ENCODE measurements around the gene RAG1.

RAG1 gene

GRCh38 chr11:36591433-36591832 lies 23.6 kb downstream of the RAG1 start:
- DNase-seq = no peak

- peak in 1 of 2 donors; percentile 30 for DNase-seq
Observed at GRCh38 chr11:36594316-36594989, 26.6 kb downstream of the RAG1 start, which contains the start of gene IFTAP. Gene IFTAP (plus strand): TSS chr11:36594502. CDS start chr11:36610104, 15,602 bp downstream.

DNA sequence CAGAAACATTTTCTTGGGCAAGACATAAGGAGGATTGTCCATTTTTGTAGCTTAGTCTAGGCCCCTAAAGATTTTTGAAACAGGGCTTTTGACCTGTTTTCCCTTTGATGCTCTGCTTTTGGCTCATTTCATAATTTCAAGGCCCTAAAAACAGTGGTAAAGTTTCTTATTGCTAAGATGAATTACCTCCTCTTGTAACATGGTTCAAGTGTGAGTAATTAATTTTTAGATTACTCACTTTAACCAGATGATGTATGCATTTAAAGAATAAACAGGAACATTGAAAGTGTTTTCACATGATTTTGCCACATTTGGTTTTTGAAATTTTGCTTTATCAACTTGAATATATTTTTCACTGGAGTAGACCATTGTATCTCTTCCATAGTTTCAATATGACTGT lies 29.1 kb downstream of the RAG1 start:
- no peak for DNase-seq

GRCh38 chr11:36598051-36598450 lies 30.2 kb downstream of the RAG1 start, which contains the start of gene RAG2:
Gene RAG2 (minus strand): TSS chr11:36598236. CDS start chr11:36594168, 4,068 bp downstream.
- no peak for DNase-seq

DNA sequence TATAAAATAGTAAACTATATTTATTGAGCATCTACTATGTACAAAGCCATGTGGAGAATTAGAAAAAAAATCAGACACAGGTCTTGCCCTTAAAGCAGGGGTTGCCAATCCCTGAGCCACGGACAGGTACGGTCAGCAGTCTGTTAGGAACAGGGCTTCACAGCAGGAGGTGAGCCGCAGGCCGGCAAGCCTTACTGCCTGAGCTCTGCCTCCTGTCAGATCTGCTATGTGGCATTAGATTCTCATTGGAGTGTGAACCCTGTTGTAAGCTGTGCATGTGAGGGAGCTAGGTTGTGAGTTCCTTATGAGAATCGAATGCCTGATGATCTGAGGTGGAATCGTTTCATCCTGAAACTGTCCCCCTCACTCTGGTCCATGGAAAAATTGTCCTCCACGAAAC lies 32.4 kb downstream of the RAG1 start:
- no peak for DNase-seq

GRCh38 chr11:36601155-36601554 lies 33.3 kb downstream of the RAG1 start:
- DNase-seq = peak in 1 of 2 donors; percentile 84

GRCh38 chr11:36602135-36602534 lies 34.3 kb downstream of the RAG1 start:
- DNase-seq = no peak

GRCh38 chr11:36605221-36606216 lies 37.7 kb downstream of the RAG1 start:
- no peak for DNase-seq

DNA sequence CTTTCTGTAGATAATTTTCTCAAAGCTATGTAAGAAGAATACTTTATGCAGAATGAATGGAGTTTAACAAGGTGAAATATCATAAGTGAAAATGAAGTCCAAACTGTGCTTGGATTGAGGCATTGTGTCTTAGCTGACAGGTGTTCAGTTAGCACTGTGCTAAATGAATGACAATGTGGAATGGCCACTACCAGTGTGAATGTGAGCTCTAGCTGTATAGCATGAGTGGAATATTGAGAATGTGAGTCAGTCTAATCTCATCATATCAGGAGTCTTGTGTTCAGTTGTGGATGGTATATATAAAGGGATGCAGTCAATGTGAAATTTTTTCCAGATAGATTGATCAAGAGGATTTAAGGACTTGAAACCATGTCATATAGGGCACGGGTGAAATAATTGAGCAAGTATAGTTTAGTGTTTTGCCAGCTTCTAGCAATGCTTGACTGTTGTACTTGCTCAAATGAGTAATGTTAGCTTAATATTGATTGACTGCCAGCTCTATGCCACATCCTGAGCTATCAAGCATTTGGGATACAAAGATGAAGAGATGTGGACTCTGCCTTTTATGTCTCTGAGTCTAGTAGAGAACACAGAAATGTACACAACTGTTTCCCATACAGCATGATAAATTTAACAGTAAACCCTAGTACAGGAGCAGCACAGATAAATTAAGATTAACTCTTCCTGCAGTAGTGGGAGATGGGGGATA lies 40.8 kb downstream of the RAG1 start:
- DNase-seq = no peak

DNA sequence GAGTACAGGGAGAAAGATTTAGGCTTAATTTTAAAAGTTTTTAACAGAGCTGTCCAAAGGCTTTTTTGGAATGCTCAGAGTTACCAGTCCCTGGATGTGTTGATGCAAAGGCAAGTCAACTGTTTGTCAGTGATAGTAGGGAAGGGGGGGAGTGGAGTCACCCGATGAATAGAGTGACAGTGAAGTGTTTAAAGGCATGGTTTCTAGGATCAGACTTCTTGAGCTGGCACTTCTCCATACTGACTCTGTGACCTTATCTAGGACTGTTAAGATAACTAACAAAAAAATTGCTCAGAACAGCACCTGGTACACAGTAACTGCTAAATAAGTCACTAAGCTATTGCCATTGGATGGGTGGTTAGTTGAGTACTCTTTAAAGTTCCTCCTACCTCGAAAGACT lies 41.6 kb downstream of the RAG1 start:
- DNase-seq = no peak

DNA sequence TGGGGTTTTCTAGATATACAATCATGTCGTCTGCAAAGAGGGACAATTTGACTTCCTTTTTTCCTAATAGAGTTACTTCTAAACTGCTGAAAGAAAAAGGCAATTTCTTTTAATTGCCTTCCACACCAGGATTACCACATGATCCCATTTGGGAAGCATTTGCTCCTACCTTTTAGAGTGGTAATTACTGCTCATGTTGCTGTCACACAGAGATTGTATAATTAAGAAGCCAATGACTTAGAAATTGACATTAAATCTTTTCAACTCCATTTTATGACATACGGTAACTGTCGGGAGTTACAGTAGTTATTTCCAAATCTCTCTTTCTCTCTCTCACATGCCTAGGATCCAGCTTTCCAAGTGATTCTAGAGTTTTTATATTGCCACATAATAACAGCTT lies 48.0 kb downstream of the RAG1 start:
- DNase-seq = no peak

- no peak for DNase-seq
Observed at GRCh38 chr11:36617543-36618362, 49.9 kb downstream of the RAG1 start.

DNA sequence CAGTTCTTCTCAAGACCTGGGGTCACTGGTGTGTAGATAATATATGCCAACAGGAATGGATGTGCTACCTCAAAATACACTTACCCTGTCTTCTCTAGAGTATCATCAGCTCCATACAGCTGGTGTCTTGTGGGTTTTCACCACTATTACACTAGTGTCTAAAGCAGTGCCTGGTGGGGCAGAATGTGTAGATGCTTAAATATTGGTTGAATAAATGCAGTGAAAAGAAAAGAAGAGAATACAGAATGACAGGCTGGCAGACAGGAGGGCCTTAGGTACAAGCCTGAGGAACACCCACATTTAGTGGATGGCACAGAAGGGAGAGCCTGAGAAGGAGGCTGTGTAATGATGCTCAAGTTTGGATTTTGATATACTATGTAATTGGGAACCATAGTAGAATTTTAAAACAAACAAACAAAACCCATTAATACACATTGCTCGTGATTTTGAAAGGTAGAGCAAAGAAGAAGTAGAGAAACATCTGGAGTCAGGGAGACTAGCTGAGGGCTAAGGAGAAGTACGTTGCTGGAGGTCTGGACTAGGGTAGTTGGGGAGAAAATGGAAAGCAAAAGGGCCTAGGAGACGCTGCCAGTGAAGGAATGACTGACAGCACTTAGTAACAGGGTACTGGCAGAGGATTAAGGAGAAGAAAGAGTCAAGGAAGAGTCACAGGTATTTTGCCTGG lies 50.7 kb downstream of the RAG1 start:
- DNase-seq = peak in 1 of 2 donors; percentile 44

GRCh38 chr11:36619502-36619901 lies 51.7 kb downstream of the RAG1 start:
- DNase-seq = no peak

- DNase-seq = no peak
Observed at GRCh38 chr11:36620246-36620645, 52.4 kb downstream of the RAG1 start.

- peak in 1 of 2 donors; percentile 34 for DNase-seq
Observed at GRCh38 chr11:36622431-36623136, 54.8 kb downstream of the RAG1 start.

- DNase-seq = no peak
Observed at GRCh38 chr11:36623494-36623893, 55.7 kb downstream of the RAG1 start.

GRCh38 chr11:36627006-36627405 lies 59.2 kb downstream of the RAG1 start:
- no peak for DNase-seq

GRCh38 chr11:36627471-36627870 lies 59.7 kb downstream of the RAG1 start:
- DNase-seq = no peak

- DNase-seq = no peak
Observed at GRCh38 chr11:36628141-36628540, 60.3 kb downstream of the RAG1 start.

DNA sequence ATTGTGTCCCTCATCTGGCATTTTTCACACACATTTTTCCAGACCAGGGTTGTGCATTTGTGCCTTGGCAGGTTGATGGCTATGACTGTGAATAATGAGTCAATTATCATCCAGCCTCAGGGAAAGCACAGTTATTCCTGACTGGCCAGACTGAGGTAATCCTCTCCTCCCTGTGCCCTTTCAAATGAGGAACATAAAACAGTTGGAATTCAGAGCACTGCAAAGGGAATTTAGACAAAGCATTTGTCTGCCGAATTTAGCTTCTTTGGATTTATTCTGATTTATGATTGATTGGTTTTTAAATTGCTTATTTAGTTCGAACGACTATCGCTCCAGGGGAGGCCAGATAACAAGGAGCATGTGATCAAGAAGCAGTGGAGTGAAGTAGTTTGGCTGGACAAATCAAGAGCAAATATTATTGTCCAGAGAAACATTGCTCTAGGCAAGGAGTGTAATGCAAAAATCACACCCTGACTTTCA lies 61.0 kb downstream of the RAG1 start:
- DNase-seq = no peak
